Panc1 (cell line): Measurements from ENCODE around the gene TMC4.

ENCODE experiments used
- POLR2AphosphoS5 ChIP-seq: IDR thresholded peaks from 2 replicates; pipeline ENCODE4 v1.6.1; 2012; ENCODE audit warnings: mild to moderate bottlenecking, low read depth, low read length, moderate library complexity
- TF ChIP-seq, protein P1 (sequence below): fragments of 450-650 bp; IDR thresholded peaks from 2 replicates; pipeline ENCODE4 v1.5.1; 2017; ENCODE audit warnings: mild to moderate bottlenecking

DNA sequence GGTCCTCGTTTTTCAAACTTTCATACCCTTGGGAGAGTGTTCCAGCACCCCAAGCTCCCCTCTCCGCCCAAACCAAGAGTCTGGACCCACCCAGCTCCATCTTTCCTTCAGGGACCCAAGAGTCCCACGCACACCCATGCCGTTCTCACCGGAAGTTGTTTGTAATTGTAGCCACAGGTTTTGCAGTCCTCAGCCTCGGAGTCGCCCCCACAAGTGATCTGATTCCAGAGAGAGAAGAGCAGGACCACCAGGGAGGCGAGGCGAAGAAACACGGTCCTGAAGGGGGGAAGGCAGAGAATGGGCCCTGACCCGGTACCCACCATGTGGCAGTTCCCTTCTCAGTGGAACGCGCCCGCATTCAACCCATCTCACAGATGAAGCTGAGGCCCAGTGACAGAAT is 10.1 kb downstream of the TMC4 start:
- TF ChIP-seq, protein P1, sequence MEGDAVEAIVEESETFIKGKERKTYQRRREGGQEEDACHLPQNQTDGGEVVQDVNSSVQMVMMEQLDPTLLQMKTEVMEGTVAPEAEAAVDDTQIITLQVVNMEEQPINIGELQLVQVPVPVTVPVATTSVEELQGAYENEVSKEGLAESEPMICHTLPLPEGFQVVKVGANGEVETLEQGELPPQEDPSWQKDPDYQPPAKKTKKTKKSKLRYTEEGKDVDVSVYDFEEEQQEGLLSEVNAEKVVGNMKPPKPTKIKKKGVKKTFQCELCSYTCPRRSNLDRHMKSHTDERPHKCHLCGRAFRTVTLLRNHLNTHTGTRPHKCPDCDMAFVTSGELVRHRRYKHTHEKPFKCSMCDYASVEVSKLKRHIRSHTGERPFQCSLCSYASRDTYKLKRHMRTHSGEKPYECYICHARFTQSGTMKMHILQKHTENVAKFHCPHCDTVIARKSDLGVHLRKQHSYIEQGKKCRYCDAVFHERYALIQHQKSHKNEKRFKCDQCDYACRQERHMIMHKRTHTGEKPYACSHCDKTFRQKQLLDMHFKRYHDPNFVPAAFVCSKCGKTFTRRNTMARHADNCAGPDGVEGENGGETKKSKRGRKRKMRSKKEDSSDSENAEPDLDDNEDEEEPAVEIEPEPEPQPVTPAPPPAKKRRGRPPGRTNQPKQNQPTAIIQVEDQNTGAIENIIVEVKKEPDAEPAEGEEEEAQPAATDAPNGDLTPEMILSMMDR: no peak
- no peak for TF ChIP-seq POLR2AphosphoS5
